ENCODE data around the gene ITGAD. TPM values are rescaled to one million over a fixed set of nuclear protein-coding genes. Genes with fewer than 3 reads are reported as not detected.

The ITGAD gene
- total RNA-seq, 3 donors from 2014 or later (not counting 1 experiment from before 2014, with no cell fraction given), result 1.0 to 2.9 (median 2.2) TPM

- Histone ChIP-seq H3K36me3 (ENCODE audit: control insufficient read depth, insufficient read depth, low read length) (no peaks in the 10 kb centered on the region), H3K9me3 (ENCODE audit: control insufficient read depth, insufficient read depth, low read length) (no peaks in the 10 kb centered on the region), H3K27ac (ENCODE audit: low read length) (peak overlapping the region; percentile 32), H3K27me3 (ENCODE audit: control insufficient read depth, insufficient read depth, low read length) (no peaks in the 10 kb centered on the region), H3K4me3 (ENCODE audit: low read length) (peak overlapping the region; percentile 59), H3K4me1 (ENCODE audit: control insufficient read depth, insufficient read depth, low read length) (peaks cover 89% of the 10 kb centered on the region)
- 43% methylated on average over 28 of the region's 28 CpGs for WGBS (ENCODE audit: insufficient coverage)
- H3K9me3 Mint-ChIP-seq, result no peaks in the 10 kb centered on the region
- intact Hi-C loops (cut with micrococcal nuclease), result no loop called here
- TF ChIP-seq CTCF (IDR thresholded peaks at IDR 0.05), result no peak
- H3K36me3 Mint-ChIP-seq, result no peaks in the 10 kb centered on the region
- H3K27me3 Mint-ChIP-seq (ENCODE audit: low read depth in 2 of 2), result no peaks in the 10 kb centered on the region
- no peak for ATAC-seq
- H3K4me1 Mint-ChIP-seq, result peaks cover 71 to 81% of the 10 kb centered on the region in 2 donors
- peak overlapping the region; percentile 92 for H3K4me3 Mint-ChIP-seq
- no peak for DNase-seq
- peak overlapping the region; percentile 89 to 95 for H3K27ac Mint-ChIP-seq
Measured at GRCh38 chr16:31356566-31357323, 36.4 kb upstream of the ITGAD start.

GRCh38 chr16:31357324-31358109, 35.6 kb upstream of the ITGAD start:
- ATAC-seq, result no peak
- intact Hi-C loops (cut with micrococcal nuclease), result no loop called here
- Mint-ChIP-seq H3K4me3 (peak overlapping the region; percentile 92), H3K9me3 (no peaks in the 10 kb centered on the region), H3K27me3 (ENCODE audit: low read depth in 2 of 2) (no peaks in the 10 kb centered on the region), H3K36me3 (no peaks in the 10 kb centered on the region), H3K4me1 (peaks cover 63 to 76% of the 10 kb centered on the region in 2 donors), H3K27ac (peak overlapping the region; percentile 89 to 95)
- peak overlapping the region; percentile 59 for H3K4me3 ChIP-seq (ENCODE audit: low read length)
- H3K36me3 ChIP-seq (ENCODE audit: control insufficient read depth, insufficient read depth, low read length), result no peaks in the 10 kb centered on the region
- H3K27ac ChIP-seq (ENCODE audit: low read length), result peak overlapping the region; percentile 32
- no peak for TF ChIP-seq CTCF (IDR thresholded peaks at IDR 0.05)
- H3K27me3 ChIP-seq (ENCODE audit: control insufficient read depth, insufficient read depth, low read length), result no peaks in the 10 kb centered on the region
- H3K9me3 ChIP-seq (ENCODE audit: control insufficient read depth, insufficient read depth, low read length), result no peaks in the 10 kb centered on the region
- H3K4me1 ChIP-seq (ENCODE audit: control insufficient read depth, insufficient read depth, low read length), result peaks cover 86% of the 10 kb centered on the region
- peak in 1 of 2 donors; percentile 28 for DNase-seq
- 34% methylated on average over 18 of the region's 18 CpGs for WGBS (ENCODE audit: insufficient coverage)

- H3K27me3 ChIP-seq (ENCODE audit: control insufficient read depth, insufficient read depth, low read length), result no peaks in the 10 kb centered on the region
- H3K36me3 ChIP-seq (ENCODE audit: control insufficient read depth, insufficient read depth, low read length), result peaks cover 3% of the 10 kb centered on the region
- DNase-seq (no peak), ATAC-seq (no peak)
- Mint-ChIP-seq H3K4me3 (no peak overlapping the region), H3K27me3 (ENCODE audit: low read depth in 2 of 2) (no peaks in the 10 kb centered on the region), H3K27ac (peak overlapping the region in 1 of 2 donors; percentile 75), H3K36me3 (no peaks in the 10 kb centered on the region), H3K4me1 (peaks cover 60 to 76% of the 10 kb centered on the region in 2 donors), H3K9me3 (no peaks in the 10 kb centered on the region)
- WGBS (ENCODE audit: insufficient coverage), result 85% methylated on average over 7 of the region's 7 CpGs
- H3K4me1 ChIP-seq (ENCODE audit: control insufficient read depth, insufficient read depth, low read length), result peaks cover 86% of the 10 kb centered on the region
- no peak overlapping the region for H3K27ac ChIP-seq (ENCODE audit: low read length)
- no peak overlapping the region for H3K4me3 ChIP-seq (ENCODE audit: low read length)
- intact Hi-C loops (cut with micrococcal nuclease), result no loop called here
- H3K9me3 ChIP-seq (ENCODE audit: control insufficient read depth, insufficient read depth, low read length), result no peaks in the 10 kb centered on the region
- no peak for TF ChIP-seq CTCF (IDR thresholded peaks at IDR 0.05)
Measured at GRCh38 chr16:31360251-31360650, 32.9 kb upstream of the ITGAD start.
